HG02571 (cell line): ENCODE measurements around the gene ZFYVE28.
"Not testable (repeated sequence)": the region's sequence is repeated elsewhere in the genome, so short reads cannot be mapped to it uniquely, and the experiment has no call there.

Experiments
- ATAC-seq: cut with Tn5 transposase; IDR thresholded peaks from one replicate; pipeline ENCODE4 v1.9.1; 2021; ENCODE audit warnings: mild to moderate bottlenecking, moderate library complexity; ENCODE audit not compliant: unreplicated experiment

Gene ZFYVE28

DNA sequence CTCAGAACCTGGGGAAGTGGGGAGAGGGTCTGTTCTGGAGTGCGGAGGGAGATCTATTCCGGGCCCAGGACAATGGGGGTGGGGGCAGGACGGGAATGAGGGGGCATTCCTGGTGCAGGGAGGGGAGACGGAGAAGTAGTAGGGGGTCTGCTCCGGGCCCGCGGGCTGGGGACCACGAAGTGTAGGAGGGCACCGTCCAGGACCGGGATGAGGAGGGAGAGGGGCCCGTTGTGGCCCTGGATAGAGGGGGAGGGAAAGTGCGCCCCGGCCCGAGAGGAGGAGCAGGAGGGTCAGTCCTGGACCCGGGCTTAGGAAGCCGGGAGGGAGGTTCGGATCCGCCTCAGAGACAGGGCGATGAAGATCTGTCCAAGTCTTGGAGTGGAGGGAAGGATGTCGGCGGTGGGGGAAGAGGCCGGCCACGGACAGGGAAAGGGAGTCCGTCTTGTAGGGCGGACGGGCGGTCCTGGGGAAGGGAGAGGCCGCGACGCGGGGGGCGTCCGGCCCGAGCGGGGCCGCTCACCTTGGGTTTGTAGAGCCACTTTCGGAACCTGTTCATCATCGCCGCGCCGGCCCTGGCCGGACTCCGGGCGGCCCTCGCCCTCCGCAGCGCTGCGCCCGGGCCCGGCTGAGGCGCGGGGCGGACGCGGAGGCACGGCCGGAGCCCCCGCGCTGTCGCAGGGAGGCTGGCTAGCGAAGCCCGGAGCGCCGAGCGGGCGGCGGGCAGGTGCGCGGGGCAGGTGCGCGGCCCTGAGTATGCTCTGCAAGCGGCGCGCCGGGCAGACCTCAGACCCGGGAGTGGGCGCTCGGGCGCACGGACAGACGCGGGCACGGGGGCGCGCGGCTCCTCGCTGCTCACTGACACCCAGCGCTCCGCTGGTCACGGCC, at the start of gene ZFYVE28:
Gene ZFYVE28 (minus strand): TSS at position 881 of the 885 bp plus-strand sequence. CDS start 322 bp downstream, at position 559.
- ATAC-seq, result no peak

DNA sequence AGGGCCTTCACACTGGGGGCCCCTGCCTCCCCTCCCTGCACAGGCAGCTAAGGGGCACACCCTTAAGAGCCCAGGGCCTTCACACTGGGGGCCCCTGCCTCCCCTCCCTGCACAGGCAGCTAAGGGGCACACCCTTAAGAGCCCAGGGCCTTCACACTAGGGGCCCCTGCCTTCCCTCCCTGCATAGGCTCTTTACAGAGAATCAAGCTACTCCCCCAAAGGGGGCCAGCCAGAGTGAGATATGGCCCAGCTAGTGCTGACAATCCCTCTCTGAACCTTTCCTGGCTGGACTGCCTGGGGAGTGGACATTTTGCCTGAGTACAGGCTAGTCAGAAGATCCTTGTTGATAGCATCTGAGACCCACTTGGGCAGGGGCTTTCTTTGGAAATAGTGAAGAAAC, 47.1 kb upstream of the ZFYVE28 start:
- not testable (repeated sequence) for ATAC-seq

DNA sequence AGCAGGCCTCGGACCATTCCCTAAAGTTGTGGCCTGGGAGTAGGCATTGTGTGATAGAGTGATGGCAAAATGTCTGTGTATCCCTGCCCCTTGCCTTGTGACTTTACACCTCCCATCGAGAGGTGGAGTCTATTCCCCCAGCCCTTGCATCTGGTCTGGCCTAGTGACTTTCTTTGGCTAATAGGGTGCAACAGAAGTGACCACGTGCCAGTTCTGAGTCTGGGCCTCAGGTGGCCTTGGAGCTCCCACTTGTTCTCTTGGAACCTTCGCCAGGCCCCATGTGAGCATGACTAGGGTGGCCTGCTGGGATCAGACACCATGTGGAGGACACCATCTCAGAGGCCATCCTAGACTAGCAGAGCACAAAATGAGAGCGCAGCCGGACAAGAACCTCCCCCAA, 46.6 kb upstream of the ZFYVE28 start:
- ATAC-seq, result no peak

DNA sequence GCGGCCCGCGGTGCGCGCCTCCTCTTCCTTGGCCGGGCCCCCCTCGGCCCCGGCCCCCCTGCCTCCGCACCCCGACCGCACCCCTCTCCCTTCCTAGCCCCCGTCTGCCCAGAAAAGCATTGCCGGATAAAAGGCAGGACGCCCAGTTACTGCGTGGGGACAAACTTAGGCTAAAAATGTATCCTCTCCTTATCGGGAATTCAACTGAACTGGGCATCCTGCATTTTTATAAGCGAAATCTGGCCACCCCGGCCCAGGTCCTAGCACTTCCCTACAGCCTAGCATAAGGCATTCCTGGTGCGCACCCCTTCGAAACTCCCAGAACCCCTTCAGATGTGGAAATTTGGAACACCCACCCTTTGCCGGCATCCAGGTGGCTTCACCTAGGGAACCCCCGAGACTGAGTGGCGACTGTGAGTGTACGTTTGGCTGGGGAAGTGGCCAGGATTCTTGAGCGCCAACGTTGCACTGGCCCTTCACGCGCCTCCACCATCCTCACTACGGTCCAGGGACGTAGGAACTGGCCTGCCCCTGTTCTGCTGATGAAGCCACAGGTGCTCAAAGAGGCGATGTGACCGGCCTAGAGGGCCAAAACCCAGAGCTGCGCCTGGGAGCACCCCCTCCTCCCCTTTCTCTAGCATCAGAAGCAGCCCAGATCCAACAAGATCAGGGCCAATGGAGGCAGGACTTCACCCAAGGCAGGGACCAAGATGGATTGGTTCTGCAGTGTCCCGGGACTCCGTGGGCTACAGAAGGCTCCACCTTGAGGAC, 44.7 kb upstream of the ZFYVE28 start:
- ATAC-seq, result no peak

DNA sequence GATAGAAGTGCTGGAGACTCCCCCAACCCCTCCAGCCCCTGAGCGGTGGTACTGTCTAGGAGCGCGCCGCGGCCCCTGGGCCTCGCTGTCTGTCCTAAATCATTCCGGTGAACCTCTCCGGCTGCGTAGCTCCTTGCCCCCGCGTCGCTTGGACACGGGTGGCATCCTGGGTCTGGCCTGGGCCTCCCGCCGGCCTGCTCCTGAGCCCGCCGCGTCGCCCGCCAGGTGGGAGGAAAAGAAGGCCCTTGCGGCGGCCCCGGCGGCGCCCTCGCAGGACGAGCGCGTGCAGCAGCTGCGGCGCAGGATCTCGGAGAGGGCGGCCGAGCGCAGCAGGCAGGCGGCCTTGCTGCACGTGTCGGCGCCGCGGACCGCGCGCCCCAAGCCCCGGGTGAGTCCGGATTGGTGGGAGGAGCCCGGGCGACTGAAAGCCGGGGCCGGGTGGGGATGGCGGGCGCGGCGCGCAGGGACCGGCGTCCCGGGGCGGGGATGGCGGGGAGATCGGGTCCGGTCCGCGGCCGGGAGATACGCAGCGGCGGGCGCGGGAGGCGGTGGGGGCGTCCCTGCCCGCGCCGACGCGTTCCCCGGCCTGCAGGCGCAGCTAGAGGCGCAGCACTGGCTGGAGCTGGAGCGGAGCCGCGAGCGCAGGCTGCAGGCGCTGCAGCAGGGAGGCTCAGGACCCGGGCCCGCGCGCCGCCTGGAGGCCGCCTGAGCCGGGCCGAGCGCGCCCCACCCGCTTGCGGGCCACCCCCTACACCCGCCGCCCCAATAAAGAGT, 44.0 kb upstream of the ZFYVE28 start:
- ATAC-seq, result peak; percentile 67

DNA sequence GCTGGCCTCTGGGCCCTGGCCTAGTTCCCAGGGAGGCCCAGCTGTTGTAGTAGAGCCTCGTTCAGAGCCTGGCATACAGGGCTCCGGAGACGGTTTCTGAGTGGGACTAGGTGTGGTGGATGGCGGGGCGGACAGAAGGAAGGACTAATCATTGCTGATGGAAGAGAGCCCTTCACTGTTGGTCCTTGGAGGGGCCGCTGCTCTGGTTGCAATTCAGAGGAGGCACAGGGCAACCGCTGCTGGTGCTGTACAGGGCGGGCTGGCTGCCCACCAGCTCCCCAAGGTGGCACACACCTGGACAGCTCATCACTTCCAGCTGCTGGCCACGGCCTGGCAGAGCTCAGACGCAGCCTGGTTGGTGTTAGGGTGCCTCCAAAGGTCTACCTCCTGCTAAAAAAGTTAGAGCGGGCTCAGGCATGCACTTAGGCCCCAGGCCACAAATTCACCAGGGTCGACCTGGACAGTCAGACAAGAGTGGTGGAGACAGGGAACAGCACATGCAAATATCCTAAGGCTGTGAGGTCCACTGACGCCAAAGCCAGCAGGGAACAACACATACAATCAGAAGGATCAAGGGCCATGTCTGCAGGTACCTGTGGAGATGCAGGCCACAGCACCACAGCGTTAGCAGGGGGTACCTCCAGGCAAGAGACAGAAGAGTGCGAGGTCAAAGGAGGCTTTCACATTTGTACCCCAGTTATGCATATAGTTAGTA, 43.0 kb upstream of the ZFYVE28 start:
- ATAC-seq, result no peak

DNA sequence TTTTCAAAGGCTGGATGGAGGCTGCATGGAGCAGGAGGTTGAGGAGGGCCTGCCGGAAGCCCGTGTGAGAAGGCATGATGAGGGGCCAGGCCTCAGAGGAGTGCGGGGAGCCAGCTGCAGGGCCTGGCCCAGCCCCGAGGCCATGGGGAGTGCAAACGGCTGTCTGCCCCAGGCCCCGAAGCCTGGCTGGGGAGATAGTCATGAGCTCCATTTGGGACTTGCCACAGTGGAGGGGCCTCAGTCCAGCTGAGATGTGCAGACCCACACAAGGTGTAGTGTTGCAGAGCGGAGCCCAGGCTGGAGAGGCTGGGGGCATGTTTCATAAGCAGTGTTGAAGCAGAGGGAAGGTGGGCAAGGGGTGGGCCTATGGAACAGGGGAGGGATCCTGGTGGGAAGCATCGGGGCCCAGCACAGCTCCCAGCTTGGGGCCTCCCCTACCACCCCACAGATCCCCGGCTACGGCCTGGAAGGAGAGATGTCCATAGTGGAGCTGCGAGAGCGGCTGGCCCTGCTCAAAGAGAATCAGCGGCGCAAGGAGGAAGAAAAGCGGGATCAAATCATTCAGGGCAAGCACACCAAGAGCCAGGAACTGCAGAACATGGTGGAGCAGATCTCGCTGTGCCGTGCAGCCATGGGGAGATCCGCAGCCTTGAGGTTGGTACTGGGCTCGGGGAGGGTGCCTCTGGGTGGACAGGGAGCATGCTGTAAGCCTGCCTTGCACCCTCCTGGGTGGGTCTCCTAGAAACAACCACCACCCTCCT, 41.3 kb upstream of the ZFYVE28 start:
- ATAC-seq, result no peak

DNA sequence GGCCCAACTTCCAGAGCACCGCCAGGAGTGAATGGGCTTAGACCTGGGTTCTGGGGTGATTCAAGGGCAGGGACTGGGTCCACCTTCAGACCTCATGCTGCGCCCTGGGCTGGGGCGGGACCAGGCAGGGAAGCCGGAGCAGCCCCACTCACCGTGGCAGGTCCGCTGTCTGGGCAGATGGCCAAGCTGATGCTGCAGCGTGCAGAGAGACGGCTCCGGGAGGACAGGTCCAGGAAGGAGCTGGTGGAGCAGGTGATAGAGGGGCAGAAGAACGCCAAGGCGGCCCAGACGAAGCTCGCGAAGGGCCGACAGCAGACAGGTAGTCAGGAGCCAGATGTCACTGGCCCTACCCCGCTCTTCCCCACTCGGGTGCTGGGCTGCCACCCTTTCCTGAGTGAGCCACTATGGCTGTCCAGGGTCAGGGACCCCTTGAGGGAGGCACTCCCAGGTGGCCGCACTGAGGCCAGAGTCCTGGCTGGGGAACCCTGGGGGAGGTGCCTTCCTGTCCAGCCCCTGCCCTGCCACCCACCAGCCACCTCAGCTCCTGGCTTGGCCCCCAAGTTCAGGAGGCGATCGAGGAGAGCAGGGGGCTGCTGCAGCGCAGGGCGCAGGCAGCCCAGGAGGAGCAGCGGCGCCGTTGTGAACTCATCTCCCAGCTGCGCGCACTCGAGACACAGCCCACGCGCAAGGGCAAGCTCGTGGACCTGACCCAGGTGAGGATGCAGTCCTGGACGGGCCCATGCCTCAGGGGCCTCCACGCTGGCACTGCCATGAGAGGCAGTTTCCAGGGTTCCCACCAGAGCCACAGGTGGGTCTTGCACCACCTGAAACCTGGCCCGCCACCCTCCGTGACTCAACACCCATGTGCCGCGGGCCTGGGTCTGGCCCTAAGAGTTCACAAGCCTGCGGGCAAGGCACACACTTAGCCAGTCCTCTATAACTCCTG, 40.4 kb upstream of the ZFYVE28 start:
- ATAC-seq, result no peak

DNA sequence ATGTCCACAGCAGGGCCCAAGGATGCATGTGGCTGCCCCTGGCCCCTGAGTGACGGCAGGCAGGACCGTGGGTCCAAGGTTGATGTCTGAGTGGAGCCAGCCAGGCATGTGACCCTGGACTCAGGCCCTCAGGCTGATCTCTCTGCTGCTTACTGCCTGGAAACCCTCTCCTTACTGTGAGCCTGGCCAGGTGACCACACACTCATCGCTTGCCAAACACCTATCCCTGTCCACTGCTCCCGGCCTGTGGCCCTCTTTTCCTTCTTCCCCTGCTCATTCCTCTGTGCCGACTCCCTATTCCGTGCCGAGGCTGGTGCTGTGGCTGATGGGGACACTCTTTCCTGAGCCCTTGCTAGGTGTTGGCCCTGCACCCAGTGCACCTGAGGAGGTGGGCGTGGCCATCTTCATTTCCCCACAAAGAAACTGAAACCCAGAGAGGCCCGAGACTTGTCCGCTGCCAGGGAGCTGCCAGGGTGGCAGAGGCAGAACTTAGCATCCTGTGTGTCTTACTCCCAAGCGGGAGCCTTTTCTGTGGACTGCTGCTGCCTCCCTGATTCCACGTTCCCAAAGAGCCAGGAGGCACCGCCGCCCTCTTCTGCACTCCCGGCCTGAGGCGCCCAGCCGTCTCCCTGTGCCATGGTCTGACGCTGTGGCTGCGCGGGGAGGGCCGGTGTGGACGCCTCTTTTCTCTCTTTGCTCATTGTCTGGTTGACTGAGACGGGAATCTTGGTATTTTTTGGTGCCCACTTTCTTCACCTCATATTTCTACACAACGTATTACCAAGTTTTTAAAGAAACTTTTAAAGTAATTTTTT, 39.2 kb upstream of the ZFYVE28 start:
- ATAC-seq, result no peak

DNA sequence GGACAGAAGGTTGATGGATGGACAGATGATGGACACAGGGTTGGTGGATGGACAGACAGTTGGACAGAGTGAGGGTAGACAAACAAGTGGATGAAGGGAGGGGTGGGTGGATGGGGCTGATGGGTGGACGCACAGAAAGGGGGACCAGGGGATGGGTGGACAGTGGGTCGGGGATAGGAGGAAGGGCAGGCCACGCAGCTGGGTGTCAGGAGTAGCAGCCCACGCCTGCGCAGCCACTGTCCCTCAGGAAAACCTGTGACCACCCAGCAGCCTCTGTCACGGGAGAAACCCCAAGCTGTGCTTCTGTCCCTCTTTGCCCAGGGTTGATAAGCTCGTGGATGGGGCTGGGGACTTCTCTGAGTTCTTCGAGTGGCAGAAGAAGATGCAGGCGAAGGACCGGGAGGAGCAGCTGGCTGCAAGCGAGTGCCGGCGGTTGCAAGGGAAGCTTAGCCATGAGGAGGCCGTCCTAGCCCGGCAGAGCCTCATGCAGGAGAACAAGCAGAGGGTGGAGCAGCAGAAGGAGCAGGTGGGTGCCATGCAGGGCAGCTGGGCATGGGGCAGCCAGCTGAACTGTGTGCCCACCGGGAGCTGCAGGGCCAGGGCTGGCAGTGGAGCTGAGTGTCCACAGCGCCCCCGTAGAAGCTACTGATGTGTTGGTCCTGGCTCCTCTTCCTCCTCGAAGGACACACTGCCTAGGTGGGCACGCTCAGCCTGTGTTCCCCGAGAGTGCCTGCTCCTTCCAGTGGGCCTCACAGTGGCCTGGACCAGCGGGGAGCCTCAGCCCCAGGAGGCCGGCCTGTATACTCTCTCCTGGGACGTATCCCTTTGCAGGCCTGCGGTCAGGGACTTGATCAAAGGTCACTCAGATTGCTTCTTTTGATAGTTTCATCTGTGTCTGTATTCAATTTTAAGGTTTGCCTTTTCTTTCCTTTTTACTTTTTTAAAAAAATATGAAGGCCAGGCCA, 33.7 kb upstream of the ZFYVE28 start:
- no peak for ATAC-seq

DNA sequence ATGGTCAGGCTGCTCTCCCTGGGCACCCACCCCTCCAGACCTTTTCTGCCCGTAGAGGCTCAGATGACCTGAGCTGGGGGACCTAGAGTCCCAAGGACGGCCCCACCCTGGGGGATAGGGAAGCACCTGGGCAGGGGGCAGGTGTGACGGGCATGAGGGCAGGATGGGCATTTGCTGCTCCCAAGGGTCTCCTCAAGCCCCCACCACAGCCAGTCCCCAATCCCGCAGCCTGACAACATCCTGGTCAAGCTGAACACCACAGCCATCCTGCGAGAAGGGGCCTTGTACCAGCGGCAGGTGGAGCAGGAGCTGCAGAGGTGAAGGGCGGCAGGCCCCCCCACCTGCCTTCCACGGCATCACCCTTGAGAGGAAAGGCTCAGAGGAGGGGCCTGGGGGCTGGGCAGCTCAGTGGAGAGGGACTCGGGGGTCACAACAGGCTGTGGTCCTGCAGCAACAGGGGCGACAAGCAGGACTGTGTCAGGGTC, 32.6 kb upstream of the ZFYVE28 start:
- no peak for ATAC-seq

DNA sequence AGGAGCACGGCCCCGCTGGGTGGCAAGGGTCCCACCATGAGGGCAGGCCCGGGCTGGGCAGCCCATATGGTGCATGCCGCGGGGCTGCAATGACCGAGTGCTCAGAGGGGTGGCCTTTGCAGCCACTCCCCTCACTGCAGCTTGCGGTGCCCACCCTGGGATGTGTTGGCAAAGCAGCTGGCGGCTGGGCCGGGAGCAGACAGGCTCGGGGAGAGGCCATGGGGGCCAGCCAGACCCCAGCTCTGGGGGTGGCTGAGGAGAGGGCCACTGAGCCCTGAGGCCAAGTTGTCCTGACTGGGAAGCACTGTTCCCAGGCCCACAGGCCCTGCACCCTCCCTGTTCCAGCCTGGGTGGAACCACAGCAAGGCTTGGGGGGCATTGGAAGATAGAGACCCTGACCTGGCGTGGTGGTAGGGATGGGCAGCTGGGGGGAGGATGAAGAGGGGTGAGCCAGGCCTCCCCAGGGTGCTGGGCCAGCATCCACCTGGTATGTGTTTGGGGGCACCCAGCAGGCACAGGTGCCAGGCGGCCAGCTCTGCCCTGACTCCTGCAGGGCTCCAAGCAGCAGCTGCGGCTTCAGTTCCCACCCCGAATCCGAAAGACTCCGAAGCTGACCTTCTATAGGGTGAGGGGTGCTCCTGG, 32.1 kb upstream of the ZFYVE28 start:
- ATAC-seq, result no peak

DNA sequence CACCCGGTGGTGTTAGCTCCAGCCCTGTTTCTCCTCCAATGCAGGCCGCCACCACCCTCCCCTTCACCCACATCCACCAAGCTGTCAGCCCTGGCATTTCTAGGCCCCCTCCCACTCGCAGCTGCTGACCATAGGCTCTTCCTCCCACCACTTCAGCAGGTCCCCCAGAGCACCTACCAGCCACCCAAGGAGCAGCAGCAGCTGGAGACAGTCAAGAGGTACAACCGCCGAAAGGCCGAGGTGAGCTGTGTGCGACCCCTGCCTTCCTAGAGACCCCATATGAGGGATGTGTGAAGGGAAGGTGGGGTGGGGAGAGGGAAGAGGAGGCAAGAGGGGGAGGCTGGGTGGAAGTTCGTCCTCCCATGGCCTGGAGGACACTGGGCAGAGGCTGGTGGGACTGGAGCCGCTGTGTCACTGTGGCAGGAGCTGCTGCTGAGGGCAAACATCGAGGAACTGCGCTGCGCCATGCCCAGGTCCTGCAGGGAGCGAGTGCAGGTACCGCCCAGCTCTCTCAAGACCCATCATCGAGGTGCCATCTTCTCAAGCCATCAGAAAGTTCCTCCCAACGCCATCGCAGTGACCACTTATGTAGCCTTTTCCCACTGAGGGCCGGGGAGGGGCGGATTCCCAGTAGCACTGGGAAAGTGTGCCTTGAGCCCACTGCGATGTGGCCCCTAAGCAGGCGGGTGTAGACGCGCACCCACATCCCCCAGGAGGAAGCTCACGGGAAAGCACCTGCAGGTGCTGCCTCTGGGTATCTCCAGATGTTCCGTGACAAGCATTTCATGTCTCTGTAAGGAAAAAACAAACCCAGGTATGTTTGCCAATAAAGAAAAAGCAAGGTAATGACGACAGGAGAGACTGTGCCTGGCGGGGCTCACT, 31.3 kb upstream of the ZFYVE28 start:
- ATAC-seq, result no peak

DNA sequence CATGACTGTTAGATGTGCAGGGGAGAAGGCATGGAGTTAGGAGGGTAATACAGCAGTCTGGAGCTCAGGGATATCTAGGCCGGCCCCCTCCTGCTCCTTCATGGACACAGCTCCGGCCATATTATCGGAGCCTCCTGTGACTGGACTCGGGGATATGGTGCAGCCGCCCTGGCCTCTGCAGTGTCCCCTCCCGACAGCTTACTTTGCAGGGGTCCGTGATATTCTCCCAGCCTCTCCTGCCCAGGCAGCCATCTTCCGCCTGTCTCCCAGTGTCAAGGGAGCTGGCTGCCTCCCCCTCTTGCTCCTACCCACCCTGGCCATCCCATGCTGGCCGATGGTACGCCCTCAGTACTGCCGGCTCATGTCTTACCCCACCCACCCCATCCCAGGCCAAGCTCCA, 30.6 kb upstream of the ZFYVE28 start:
- ATAC-seq, result no peak

DNA sequence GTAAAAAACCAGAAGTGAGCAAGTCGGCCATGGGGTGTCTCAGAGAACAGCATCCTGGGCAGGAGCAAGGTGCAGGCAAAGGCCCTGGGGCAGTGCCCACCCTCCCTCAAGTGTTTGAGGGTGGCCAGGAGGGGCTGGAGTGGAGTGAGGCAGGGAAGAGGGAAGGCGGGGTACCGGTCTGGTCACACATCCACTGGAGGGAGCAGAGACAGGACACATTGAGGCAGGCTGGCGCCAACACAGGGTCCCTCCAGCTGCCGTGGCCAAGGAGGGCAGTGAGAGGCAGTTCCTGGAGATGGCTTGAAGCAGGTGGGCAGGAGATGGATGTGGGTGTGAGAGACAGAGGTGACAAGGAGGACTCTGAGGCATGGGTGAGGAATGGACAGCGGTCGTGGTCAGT, 30.1 kb upstream of the ZFYVE28 start:
- no peak for ATAC-seq
